ENCODE data around the gene PEX14.

The PEX14 gene

DNA sequence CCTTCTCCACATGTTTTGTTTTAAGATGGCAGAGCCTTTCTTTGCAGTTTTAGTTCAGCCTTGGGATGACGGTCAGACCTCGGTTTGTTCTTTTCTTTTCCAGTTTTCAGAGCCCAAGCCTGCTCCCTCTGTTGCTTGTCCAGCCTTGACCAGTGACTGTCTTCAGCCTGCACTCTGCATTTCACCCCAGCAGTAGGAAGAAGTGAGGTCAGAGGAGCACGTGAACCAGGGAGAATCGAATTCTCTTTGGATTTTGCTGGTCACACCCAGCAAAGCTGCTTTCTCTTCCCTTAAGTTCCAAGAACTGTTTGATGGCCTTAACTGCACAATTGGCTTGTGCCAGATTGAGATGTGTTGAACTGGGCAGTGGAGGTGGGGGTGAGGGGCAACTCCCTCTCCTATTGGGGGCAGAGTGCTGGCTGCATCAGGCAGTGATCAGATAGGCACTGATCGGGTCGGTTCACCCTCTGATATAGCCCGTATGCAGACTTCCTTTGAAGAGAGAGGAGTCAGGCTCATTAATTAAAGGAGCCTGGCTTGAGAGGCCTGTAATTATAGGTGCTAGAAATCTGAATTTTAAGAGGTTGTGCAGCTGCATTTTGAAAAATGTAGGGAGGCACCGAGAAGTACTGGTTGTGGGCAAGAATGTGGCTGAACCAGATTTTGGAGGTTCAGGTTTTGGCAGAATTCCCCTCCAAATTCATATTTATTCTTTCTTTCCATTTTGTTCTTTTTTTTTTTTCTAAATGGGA is 42.4 kb downstream of the PEX14 start:
- DNase-seq = no peak

DNA sequence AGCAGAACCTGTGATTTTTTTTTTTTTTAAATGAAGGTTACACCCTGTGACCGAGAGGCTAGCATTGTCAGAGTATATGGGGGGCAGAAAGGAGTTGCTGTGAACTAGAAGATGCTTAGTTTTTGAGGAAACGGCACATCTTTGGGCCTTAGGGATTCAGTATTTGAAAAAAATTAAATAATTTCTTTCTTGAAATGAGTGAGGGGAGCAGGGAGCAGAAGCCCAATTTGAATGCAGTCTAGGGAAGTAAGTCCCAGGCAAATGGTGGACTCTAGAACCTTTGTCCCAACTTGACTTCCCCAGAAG is 42.9 kb downstream of the PEX14 start:
- DNase-seq = no peak

DNA sequence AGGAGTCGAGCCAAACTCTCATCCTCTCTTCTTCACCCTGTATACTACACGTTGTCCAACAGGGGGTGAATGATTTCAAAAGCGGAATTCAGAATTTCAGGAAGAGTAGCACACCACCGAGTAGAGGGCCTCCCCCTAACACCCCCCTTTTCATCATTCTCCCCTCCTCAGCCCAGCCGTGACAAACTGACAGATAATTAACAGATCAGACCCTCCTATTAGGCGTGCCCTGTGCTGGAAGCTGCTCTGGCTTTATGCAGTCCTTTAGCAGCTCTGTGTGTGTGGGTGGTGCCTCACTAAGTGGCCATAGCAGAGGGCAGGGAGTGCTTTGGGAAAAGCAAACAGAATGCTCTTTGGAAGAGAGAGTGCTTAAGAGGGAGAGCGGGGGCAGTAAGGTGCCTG is 44.3 kb downstream of the PEX14 start:
- no peak for DNase-seq

DNA sequence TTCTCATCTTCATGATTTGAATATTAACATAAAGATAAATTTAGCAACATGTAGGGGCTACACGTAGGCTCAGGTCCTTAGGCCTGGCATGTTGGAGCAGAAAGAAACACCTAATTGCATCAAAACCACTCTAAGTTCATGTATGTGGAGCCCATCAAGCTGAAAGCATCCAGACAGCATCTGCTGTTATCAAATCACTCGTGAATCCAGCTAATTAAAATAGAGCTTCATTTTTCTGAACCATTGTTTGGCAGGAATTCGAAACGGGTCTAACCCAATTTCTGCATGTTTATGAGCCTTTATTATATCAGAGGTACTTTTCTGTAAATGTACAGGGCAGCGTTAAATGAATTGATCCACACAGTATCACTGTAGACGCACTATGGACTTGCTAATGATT is 45.7 kb downstream of the PEX14 start:
- DNase-seq = no peak

DNA sequence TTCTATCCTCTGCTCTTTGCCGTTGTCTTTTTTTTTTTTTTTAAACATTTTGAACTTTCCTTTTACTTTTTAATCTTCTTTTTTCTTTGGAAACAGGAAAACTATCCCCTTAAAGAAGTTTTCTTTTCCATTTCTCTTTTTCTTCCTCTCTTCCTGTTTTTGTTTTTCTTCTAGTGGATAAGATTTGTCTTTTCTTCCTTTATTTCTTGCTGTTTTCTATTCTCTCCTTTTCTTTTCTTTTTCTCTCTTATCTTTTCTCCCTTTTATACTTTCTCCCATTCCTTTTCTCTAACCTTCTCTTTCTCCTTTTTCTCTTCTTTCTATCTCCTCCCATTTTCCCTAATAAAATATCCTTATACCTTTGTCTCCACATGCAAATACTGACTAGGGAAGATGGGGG is 46.2 kb downstream of the PEX14 start:
- no peak for DNase-seq

DNA sequence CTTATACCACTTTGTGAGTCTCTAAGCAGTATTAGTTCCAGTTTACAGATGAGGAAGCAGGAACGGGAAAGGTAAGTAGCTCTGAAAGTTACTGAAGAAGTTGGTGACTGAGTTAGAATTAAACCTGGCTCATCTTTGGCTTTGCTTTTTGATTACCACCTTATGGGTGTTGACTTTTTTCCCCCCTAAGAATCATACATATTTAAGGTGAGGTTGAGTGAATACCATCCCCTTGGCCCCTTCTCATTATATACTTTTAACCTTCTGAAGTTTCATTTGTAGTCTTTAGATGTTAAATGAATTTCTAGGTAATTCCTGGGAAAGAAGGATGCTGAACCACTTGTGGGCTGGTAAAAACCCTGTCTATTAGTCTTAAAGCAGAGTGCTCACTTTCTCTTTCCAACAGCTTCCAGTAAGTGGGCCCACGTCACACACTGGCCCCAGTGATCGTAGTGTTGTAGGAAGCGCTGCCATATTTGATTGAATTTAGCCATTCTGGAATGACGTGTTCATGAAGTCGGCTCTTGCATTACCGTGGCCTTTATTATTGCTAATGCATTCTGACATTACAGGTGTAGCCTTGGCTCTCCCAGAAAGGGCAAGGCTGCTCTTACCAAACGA is 46.9 kb downstream of the PEX14 start:
- no peak for DNase-seq

DNA sequence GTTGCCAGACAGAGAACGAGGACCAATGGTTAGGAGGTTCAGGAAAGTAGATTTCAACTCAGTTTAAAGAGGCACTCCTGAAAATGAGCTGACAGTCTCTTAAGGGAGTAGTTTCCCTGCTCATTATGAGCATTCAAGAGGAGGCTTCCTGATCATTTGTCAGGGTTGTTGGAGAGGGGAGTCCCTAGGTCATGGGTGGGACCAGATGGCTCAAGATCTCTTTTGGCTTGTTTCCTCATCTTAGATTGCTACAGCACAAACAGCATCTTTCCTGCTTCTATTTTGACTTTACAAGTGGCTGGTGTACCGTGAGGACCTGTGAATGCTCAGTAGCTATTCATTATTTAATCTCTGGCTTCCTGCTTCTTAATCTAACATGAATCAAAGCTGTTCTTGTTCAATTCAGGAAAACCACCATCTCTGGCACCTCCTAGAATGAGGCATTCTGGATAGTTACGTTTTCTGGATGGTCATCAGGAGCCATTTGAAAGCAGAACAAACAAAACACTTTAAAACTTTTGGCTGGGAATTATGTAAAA is 47.6 kb downstream of the PEX14 start:
- no peak for DNase-seq

DNA sequence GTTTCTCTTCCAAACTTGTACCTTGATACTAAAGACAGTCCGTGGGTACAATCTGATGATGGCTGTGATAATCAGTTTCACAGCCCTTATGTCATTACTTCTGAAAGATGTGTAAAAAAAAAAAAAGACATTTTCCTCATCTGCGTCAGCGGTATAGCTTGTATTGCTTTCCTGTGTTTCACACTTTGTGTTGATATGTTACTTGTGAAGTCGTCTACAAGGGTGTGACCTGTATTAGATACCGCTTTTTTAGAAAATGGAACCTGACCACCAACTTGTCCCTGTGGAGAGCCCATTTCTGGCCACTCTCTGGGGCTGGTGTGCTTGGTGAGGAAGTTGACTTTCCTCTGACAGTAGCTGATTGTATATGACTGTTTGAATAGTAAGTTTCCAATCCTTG is 50.5 kb downstream of the PEX14 start:
- no peak for DNase-seq

DNA sequence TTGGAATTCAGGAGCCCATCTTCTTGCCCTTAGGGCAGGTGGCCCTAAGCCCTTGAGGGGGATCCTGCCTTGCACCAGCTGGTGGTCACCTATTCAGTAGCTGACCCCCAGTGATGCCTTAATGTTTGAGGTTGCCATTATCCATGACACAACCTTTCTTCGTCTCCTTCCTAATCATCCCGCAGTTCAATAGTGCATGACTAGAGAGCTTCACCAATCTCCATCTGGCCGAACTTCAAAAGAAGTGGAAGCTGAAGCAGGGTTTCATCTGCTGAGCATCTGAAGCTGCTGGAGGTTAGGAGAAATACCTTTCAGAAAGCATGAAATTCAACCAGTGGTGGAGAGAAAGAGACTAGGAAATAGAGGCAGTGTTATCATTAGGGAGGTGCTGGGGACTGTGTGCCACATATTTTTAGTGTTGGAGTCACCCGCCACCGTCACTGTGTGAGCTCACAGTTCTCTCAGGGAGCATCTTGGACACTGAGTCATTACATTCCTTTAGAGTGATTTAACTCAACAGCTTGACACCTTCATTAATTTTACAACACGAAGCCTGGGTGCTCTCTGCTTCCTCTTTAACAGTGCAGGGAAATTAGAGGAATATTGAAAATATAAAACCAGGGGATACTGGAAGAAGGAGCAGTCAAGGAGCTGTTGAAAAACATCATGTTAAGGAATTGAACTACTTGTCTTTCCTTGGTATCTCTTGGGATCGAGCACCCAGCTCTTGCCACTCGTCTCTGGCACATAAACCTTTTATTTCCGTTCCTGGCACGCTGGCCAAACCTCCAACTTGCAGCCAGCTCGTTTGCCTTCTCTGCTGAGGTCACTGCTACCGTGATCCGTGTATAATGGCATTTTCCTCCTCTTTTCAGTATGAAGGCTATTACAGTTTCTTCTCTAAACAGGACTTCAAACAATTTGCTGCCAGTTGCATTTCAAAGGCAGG is 53.6 kb downstream of the PEX14 start:
- DNase-seq = no peak

DNA sequence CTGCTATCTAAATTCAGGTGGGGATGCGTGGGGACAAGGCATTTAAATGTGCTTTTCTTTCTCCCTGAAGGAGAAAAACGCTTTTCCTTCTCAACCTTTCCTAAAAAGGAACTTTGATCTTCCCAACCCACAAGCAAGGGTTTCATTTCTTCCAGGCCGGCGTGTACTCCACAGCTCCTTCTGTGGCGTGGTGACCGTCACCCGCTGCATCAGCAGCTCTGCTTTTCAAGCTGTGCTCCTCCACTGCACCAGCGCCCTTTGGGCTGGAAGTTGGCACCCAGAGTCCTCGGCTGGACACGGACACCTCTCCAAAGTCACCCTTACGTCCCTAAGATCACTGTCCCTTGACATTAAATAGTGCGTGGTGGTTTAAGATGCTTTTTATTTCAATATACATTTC is 54.3 kb downstream of the PEX14 start:
- DNase-seq = no peak

DNA sequence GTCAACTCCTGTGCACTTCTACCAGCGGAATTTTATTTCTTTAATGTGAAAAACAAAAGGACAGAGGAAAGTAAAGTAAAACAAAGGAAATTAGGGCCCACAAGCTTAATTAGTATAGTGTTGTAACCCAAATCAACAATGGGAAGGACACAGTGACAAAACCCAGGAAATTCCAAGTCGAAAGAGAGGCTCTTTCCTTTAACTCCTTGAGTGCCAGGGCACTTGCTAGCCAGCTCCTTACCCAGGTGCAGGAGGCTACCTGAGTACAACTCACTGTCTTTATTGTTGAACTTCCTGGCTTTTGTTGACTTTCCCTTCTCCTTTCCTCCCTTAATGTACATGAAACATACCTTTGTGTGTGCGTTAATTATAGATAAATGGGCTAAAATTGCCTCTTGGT is 55.0 kb downstream of the PEX14 start:
- DNase-seq = no peak

DNA sequence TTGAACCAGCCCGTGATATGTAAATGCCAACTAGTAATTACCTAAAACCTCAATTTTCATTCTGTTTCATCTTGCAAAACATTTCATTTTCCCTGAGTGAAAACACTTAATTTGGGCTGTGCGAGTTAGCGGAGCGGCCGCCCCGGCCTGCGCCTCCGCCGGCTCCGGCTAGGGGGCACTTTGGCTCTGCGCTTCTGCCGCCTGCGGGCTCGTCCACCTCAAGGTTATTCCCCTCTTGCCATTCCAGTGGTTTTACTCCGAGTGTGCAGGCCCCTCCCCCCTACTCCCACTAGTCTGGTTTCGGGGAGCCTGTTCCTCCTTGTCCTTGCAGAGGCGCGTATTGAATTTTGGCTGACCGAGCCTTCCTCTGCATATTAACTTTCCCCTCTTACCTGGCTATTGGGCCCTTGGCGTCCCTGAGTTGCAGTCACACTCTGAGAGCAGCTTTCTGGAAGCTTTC is 55.6 kb downstream of the PEX14 start:
- DNase-seq = peak in 9 of 51 donors; percentile 6 to 27 (median 16)

DNA sequence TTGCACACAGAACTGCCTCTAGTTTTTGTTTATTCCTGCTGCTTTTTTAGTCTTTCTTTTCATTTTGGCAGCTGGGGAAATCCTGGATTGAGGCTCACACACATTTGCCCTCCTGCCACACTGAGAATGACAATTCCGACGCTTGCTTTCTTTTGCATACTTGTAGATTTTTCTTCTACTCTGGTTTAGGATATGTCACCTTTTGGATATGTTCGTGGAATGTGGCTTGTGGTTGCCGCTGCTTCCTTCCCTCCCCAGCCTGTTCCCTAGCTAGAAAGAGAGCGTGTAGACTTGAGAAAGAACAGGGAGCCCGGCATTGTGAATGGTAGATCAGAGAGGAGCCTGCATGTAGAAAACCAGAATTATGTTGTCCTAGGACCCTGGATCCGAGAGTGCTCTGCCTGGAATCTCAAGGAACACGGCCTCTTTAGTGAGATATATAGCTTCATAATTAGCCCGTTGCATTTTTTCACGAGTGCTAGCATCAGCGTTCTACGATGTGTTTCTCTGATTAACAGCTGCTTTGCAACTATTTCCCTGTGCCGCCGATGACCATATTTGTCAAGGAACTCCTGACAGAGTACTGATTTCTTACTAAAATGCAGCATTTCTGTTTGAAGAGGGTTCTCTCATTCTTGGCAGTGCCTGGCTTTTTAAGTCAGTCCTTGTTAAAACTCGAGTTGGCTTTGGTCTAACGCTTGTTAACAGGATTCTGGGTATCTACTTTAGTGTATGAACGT is 56.2 kb downstream of the PEX14 start:
- no peak for DNase-seq

DNA sequence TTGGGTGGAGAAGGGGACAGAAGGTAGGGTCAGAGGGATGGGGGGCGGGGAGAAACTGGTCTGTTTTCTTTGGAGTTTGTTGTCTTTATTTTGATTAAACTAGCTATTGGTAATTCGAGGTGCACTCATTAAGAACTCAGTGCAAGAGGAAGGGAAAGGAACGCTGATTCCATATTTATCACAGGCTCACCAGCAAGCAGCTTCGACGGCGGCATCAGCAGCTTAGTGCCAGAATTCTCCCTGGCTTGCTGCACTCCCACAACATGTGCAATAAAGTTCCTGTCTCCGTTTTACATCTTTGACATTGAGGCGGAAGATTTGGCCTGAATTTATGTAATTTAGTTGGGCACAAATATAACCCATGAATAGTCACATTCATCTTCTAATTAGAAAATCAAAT is 57.6 kb downstream of the PEX14 start:
- no peak for DNase-seq

DNA sequence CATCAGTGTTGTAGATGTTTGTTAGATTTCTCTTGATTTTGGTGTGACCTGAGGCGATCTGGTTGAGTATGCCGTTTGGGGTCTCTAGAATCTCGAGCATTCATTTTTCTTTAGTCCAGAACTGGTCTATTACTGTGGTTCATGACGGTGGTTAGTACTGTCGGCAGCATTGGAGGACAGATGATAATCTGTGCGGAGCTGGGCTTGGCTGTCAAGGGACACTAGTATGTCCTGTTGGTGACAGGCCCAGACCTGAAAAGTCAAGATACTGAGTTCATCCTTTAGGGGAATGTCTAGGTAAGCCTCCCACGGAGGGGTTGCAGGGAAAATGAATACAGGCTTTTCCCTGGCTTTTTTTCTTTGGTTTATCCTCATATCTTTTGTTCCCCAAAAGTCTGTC is 59.8 kb downstream of the PEX14 start:
- DNase-seq = no peak

DNA sequence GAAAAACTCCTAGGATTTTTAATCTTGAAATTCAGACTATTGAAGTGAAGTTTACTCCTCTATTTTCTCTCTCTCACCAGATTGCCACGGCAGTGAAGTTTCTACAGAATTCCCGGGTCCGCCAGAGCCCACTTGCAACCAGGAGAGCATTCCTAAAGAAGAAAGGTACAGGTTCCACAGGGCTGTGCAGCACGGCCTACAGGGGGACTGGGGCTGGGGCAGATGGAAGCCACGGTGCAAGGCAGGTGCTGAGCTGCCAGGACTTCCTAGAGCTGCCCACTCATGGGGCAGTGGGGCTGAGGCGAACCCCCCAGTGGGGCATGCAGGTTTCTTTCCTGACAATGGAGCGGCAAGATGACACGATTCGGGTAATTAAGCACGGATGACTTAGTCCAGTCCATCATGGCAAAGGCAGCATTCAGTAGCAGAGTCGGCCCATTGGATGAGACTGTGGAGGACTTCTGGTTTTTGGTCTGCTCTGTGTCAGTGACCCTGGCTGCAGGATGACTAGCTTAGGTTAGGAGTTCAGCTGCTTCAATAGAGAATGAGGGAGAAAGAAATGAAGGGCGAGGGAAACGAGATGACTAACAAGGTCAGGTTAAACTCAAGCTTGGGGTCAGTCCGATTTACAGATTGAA is 61.5 kb downstream of the PEX14 start:
- DNase-seq = no peak

DNA sequence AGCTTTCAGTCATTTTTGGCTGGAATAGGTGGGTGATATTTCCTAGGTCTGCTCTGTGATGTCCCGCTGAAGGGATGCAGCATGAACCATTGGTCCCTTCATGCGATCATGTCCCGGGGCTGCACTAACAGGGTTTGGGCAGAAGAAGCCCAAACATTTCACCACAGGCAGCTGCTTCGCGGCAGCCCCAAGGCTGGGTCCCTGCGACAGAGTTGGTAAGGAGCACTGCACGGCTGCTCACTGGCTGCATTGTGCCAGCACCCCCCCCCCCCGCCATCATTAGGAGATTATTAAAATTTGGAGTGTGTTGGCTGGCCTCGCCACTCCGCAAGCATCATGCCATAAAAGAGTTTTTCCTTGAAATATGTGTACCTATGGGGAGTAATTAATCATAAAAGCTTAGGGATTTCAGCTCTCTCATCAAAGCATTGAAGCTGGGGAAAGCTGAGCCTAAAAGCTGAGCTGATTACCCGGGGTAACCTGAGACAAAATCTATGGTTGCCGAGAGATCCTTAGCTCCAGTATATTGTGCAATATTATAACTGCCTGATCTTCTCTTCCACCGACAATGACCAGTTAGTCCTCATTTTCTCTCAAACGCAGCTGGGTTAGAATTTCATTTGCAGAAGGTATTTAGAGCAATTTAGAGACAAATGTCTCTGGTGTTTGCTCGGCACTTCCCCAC is 62.5 kb downstream of the PEX14 start:
- no peak for DNase-seq

DNA sequence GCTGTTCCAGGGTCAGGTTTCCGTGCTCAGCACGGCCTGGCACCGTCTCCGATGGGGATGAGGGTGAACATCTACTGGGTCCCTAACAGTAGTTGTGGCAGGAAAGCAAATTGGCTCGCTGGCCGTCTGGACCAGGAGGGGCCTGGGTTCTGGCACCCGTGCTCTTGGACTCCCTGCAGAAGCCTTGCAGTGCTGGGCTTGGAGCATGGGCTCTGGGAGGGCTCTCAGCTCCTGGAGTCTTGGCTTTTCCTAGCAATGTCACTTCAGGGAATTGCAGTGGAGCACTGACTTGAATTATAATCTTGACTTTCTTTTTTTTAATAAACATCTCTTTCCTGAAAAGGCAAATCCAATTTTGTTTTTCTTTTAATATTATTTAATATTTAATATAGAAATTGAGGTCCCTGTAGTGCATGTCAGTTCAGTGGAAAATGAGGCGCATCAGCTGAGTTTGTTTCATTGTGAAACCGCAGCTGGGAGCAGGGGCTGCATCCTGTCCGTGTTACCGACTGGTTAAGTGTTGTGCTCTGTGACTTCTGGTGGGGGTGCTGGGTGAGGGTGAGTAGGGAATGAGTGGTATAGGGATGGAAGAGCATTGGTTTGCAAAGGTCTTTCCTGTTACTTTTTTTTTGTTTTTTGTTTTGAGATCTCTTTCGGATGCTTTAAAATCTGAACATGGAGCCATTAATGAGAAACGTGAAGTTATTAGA is 64.1 kb downstream of the PEX14 start:
- peak in 16 of 51 donors; percentile 12 to 53 (median 33) for DNase-seq

DNA sequence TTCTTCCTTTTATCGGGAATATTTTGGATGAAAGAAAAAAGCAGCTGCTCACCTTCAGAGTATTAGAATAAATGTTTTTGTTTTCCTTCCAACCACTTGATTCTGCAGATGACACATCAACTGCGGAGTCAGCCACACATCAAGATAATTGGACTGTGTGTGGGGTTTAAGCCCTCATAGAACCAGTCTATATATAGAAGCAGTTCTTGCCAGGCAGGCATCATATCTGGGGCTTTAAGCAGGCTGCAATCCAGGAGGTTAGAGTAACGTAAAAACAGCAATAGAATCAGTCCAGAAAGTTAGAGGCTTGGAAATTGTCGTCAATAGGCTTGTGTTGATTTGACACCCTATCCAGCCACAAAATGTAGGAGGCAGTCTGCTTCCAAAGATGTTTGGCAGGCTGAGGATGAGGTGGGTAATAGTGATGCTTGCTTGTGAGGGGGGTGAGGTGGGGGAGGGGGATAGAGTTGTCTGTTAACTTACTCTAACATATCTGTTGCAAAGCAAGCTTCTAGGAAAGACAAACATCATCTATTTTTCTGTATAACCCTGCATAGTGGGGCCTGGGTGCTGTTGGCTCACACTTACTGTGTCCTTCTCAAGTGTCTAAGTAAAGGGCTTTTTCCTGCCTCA is 64.8 kb downstream of the PEX14 start:
- DNase-seq = no peak

Data from hypothalamus (tissue), 51 donors.